Thyroid gland (tissue), 4 donors: Measurements from ENCODE around the gene DLK1.

ENCODE experiments used
- POLR2A ChIP-seq, 2 donors: fragments of 450-650 bp; IDR thresholded peaks; one replicate each; pipeline ENCODE4 v1.6.1; 2017; ENCODE audit warnings: antibody characterized with exemption in 2 of 2, mild to moderate bottlenecking in 2 of 2, moderate library complexity in 1 of 2
- TF ChIP-seq, protein P1 (sequence below), 6 experiments: fragments of 200-600 bp in 3 of 6; fragments of 450-650 bp in 3 of 6; sonication (generic) in 3 of 6; IDR thresholded peaks; one replicate each; pipeline ENCODE4 v1.5.1; 2016 to 2019; ENCODE audit warnings: antibody characterized with exemption in 6 of 6, mild to moderate bottlenecking in 2 of 6, inconsistent platforms in 1 of 6, moderate library complexity in 1 of 6

DNA sequence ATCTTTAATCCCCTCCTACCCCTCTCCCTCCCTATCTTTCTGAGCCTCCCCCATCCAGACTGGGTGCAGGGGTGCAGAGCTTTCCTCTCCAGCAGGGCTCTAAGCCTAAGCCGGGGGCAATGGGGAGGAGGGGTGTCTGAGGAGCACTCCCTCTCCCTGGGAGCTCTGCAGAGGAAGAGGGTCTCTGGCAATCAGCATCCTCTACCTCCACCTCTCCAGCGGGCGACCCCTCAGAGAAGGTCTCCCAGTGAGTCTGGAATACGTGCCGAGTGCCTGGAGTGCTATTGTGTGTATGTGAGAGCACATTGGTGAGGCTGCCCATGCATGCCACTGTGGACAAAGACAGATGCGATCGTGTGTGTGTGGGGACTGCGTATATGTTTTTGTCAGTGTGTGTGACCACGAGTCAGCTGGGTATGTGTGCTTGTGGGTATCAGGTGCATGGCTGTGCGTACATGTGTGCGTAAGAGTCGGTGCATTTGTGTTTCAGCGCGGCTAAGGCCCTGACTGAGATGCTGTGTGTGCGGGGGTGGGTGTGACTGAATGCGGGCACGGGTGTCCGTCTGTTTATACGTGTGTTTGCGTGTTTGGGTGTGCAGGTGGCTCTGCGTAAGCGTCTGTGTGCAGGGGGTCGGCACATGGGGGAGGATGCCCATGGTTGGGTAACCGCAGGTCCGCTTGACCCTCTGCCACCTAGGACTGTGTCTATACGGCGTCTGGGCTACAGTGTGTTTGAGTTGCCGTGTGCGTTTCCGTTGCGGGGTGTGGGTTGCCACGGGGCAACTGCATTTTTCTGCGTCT is 905 bp upstream of the DLK1 start:
- TF ChIP-seq, protein P1, sequence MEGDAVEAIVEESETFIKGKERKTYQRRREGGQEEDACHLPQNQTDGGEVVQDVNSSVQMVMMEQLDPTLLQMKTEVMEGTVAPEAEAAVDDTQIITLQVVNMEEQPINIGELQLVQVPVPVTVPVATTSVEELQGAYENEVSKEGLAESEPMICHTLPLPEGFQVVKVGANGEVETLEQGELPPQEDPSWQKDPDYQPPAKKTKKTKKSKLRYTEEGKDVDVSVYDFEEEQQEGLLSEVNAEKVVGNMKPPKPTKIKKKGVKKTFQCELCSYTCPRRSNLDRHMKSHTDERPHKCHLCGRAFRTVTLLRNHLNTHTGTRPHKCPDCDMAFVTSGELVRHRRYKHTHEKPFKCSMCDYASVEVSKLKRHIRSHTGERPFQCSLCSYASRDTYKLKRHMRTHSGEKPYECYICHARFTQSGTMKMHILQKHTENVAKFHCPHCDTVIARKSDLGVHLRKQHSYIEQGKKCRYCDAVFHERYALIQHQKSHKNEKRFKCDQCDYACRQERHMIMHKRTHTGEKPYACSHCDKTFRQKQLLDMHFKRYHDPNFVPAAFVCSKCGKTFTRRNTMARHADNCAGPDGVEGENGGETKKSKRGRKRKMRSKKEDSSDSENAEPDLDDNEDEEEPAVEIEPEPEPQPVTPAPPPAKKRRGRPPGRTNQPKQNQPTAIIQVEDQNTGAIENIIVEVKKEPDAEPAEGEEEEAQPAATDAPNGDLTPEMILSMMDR (IDR thresholded peaks at IDR 0.05), result no peak
- no peak for TF ChIP-seq POLR2A (IDR thresholded peaks at IDR 0.05)
